Measurements from ENCODE around the gene DNAJA2. TPM values are rescaled to one million over a fixed set of nuclear protein-coding genes. Genes with fewer than 3 reads are reported as not detected.

Gene DNAJA2
- total RNA-seq, 1 donor = 101 TPM

GRCh38 chr16:46971271-46971670 lies 2.2 kb downstream of the DNAJA2 start:
- no peak overlapping the region for H3K4me3 ChIP-seq (ENCODE audit: low read depth, low read length)
- DNase-seq (ENCODE audit: low read depth) = no peak
- TF ChIP-seq, protein P1, sequence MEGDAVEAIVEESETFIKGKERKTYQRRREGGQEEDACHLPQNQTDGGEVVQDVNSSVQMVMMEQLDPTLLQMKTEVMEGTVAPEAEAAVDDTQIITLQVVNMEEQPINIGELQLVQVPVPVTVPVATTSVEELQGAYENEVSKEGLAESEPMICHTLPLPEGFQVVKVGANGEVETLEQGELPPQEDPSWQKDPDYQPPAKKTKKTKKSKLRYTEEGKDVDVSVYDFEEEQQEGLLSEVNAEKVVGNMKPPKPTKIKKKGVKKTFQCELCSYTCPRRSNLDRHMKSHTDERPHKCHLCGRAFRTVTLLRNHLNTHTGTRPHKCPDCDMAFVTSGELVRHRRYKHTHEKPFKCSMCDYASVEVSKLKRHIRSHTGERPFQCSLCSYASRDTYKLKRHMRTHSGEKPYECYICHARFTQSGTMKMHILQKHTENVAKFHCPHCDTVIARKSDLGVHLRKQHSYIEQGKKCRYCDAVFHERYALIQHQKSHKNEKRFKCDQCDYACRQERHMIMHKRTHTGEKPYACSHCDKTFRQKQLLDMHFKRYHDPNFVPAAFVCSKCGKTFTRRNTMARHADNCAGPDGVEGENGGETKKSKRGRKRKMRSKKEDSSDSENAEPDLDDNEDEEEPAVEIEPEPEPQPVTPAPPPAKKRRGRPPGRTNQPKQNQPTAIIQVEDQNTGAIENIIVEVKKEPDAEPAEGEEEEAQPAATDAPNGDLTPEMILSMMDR (IDR thresholded peaks at IDR 0.05; ENCODE audit: insufficient read depth, low read depth, low read length) = no peak

- TF ChIP-seq, protein P1 (IDR thresholded peaks at IDR 0.05; ENCODE audit: insufficient read depth, low read depth, low read length) = no peak
- H3K4me3 ChIP-seq (ENCODE audit: low read depth, low read length) = no peak overlapping the region
- no peak for DNase-seq (ENCODE audit: low read depth)
These were observed 3.4 kb downstream of the DNAJA2 start for GRCh38 chr16:46970089-46970488.

GRCh38 chr16:46968063-46968435 lies 5.4 kb downstream of the DNAJA2 start:
- TF ChIP-seq, protein P1 (IDR thresholded peaks at IDR 0.05; ENCODE audit: insufficient read depth, low read depth, low read length) = no peak
- DNase-seq (ENCODE audit: low read depth) = no peak
- no peak overlapping the region for H3K4me3 ChIP-seq (ENCODE audit: low read depth, low read length)

DNA sequence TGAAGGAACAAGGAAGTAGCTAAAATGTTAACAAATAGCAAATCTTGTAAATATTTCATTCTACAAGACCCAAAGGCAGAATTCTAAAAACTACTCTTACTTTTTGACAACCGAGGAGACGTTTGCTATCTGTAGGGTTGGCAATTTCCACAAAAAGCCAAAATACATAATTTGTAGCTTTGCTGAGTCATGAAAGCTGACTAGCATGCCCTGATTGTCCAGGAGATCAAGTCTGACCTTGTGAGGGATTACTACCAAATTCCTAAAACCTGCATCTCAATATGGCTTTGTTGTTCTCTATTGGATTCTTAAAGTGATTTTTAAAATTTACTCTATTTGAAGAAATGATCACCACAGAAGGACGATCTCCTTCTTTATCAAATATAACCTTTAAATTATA lies 10.8 kb downstream of the DNAJA2 start:
- TF ChIP-seq, protein P1 (IDR thresholded peaks at IDR 0.05; ENCODE audit: insufficient read depth, low read depth, low read length) = no peak
- DNase-seq (ENCODE audit: low read depth) = no peak
- no peak overlapping the region for H3K4me3 ChIP-seq (ENCODE audit: low read depth, low read length)

DNA sequence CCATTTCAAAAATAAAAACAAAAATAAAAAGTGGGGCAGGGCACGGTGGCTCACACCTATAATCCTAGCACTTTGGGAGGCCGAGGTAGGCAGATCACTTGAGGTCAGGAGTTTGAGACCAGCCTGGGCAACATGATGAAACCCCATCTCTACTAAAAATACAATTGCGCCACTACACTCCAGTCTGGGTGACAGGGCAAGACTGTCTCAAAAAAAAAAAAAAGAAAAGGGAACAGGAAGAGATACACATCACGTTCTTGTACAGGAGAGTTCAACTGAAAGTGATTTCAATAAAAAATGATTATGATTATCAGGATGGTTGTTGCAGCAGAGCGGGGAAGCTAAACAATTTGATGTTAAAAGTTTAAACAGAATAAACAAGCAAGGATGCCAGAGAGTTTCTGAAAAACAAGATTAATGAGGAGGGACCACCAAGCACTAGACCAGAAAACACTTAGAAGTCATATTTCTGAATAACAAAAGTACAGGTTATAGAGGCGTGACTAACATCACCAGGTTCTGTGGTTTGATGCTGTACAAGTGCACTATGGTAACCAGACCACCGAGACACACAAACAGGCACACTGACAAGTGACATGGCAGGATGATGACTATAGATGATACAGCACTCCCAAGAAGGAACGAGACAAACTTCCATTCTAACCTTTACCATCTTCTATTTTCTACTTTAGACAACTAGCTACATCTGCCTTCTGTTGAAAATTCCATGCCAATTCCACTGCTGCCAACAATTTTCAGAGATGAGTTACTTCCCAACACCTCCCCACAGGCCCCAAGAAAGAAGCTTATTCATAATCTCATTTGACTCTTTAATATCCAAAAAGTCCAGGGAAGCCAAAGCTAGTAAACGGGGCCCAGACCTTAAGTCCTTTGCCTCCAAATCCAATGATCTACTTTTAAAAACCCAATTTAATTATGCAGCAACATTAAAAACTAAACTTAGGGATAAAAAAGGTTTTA lies 11.8 kb downstream of the DNAJA2 start:
- TF ChIP-seq, protein P1 (IDR thresholded peaks at IDR 0.05; ENCODE audit: insufficient read depth, low read depth, low read length) = no peak
- no peak for DNase-seq (ENCODE audit: low read depth)
- no peak overlapping the region for H3K4me3 ChIP-seq (ENCODE audit: low read depth, low read length)

DNA sequence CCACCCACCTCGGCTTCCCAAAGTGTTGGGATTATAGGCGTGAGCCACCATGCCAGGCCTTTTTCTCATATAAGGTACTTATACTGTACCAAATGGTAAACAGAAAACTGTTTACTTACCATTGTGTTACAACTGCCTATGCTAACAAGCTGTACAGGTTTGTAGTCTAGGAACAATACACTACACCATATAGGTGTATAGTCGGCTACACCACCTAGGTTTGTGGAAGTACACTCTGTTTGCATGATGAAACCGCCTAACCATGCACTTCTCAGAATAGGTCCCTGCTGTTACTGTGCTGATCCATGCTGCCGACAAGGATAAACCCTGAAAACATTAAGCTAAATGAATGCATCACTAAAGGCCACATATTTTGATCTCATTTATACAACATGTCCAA lies 18.9 kb downstream of the DNAJA2 start:
- TF ChIP-seq, protein P1 (IDR thresholded peaks at IDR 0.05; ENCODE audit: insufficient read depth, low read depth, low read length) = no peak
- no peak overlapping the region for H3K4me3 ChIP-seq (ENCODE audit: low read depth, low read length)
- no peak for DNase-seq (ENCODE audit: low read depth)

Data from fibroblast of villous mesenchyme (primary cell).